Prostate gland (tissue), 2 donors: ENCODE measurements around the gene GALK1. TPM values are rescaled to one million over a fixed set of nuclear protein-coding genes. Genes with fewer than 3 reads are reported as not detected.
A peak's percentile ranks its signal among the peaks of the same experiment; 100 is the strongest.
"Not testable (repeated sequence)": the region's sequence is repeated elsewhere in the genome, so short reads cannot be mapped to it uniquely, and the experiment has no call there.

ENCODE experiments used
- DNase-seq: peaks from one replicate; pipeline ENCODE4 v3.0.0-alpha.2; 2019; ENCODE audit warnings: low spot score
- H3K27ac ChIP-seq, 2 donors: fragments of 200-600 bp; sonication (generic); 2 replicates each; pipeline ENCODE4 v1.5.1; 2017 to 2019
- H3K27me3 ChIP-seq: fragments of 200-600 bp; sonication (generic); replicated peaks from 2 replicates; pipeline ENCODE4 v1.5.1; 2019; ENCODE audit not compliant: insufficient read depth
- H3K36me3 ChIP-seq, 2 donors: fragments of 200-600 bp; sonication (generic); 1 replicate in 1 of 2; 2 replicates in 1 of 2; pipeline versions ENCODE4 v1.5.1 to v1.8.1; 2017 to 2019
- H3K4me1 ChIP-seq: fragments of 200-600 bp; sonication (generic); replicated peaks from 2 replicates; pipeline ENCODE4 v1.5.1; 2019
- H3K4me3 ChIP-seq, 2 donors: fragments of 200-600 bp; sonication (generic); 2 replicates each; pipeline ENCODE4 v1.5.1; 2017 to 2019
- H3K9me3 ChIP-seq: fragments of 200-600 bp; sonication (generic); 2 replicates; pipeline ENCODE4 v1.5.1; 2017
- CTCF ChIP-seq, 4 experiments: fragments of 200-600 bp in 2 of 4; fragments of 450-650 bp in 2 of 4; sonication (generic) in 2 of 4; IDR thresholded peaks; 1 replicate in 3 of 4; 2 replicates in 1 of 4; pipeline ENCODE4 v1.5.1; 2016 to 2019; ENCODE audit warnings: antibody characterized with exemption in 4 of 4, mild to moderate bottlenecking in 2 of 4, moderate library complexity in 2 of 4
- POLR2A ChIP-seq: fragments of 450-650 bp; IDR thresholded peaks from one replicate; pipeline ENCODE4 v1.6.1; 2016; ENCODE audit warnings: antibody characterized with exemption, mild to moderate bottlenecking
- POLR2AphosphoS5 ChIP-seq: sonication (generic); formaldehyde crosslinking; IDR thresholded peaks from one replicate; pipeline ENCODE4 v1.6.1; 2017; ENCODE audit warnings: antibody characterized with exemption
- WGBS: methylation state at CpG from one replicate; pipeline ENCODE4 v1.1.5; 2018; 5-methylcytosine and 5-hydroxymethylcytosine counted together
- intact Hi-C: fragments of 100-400 bp; cut with DNase I; formaldehyde crosslinking; loops from one replicate; pipeline ENCODE4 v1.14.2; 2022
- total RNA-seq, 2 donors: library from RNA; depleted of rRNA; stranded (reverse); fragments of >200 nt; gene quantifications; one replicate each; pipeline ENCODE4 v1.1.0, GENCODE V29; 2016

The GALK1 gene
- total RNA-seq, 2 donors from 2014 or later = 28.1 to 28.5 TPM

GRCh38 chr17:75763613-75764416 lies 1.2 kb downstream of the GALK1 start:
- H3K9me3 ChIP-seq = no peaks in the 10 kb centered on the region
- H3K4me3 ChIP-seq = peak overlapping the region; percentile 59 to 60
- H3K27ac ChIP-seq = peak overlapping the region; percentile 77 to 84
- 46% methylated on average over 14 of the region's 16 CpGs for WGBS
- no peaks in the 10 kb centered on the region for H3K27me3 ChIP-seq
- H3K36me3 ChIP-seq = no peaks in the 10 kb centered on the region
- no peaks in the 10 kb centered on the region for H3K4me1 ChIP-seq
- no peak for DNase-seq
- intact Hi-C loops = loop anchor here (5.0 kb wide), 1 partner anchor 128 kb away; no protein-coding TSS in a partner anchor
- TF ChIP-seq CTCF (IDR thresholded peaks at IDR 0.05) = no peak
- TF ChIP-seq POLR2AphosphoS5 = no peak
- TF ChIP-seq POLR2A = no peak

GRCh38 chr17:75763269-75763607 lies 1.8 kb downstream of the GALK1 start:
- Histone ChIP-seq H3K36me3 (no peaks in the 10 kb centered on the region), H3K9me3 (no peaks in the 10 kb centered on the region), H3K27ac (no peak overlapping the region), H3K4me3 (no peak overlapping the region), H3K27me3 (no peaks in the 10 kb centered on the region), H3K4me1 (no peaks in the 10 kb centered on the region)
- TF ChIP-seq POLR2AphosphoS5 (no peak), CTCF (IDR thresholded peaks at IDR 0.05) (no peak), POLR2A (no peak)
- 86% methylated on average over 3 of the region's 3 CpGs for WGBS
- DNase-seq = no peak
- intact Hi-C loops = loop anchor here (5.0 kb wide), 1 partner anchor 129 kb away; no protein-coding TSS in a partner anchor

DNA sequence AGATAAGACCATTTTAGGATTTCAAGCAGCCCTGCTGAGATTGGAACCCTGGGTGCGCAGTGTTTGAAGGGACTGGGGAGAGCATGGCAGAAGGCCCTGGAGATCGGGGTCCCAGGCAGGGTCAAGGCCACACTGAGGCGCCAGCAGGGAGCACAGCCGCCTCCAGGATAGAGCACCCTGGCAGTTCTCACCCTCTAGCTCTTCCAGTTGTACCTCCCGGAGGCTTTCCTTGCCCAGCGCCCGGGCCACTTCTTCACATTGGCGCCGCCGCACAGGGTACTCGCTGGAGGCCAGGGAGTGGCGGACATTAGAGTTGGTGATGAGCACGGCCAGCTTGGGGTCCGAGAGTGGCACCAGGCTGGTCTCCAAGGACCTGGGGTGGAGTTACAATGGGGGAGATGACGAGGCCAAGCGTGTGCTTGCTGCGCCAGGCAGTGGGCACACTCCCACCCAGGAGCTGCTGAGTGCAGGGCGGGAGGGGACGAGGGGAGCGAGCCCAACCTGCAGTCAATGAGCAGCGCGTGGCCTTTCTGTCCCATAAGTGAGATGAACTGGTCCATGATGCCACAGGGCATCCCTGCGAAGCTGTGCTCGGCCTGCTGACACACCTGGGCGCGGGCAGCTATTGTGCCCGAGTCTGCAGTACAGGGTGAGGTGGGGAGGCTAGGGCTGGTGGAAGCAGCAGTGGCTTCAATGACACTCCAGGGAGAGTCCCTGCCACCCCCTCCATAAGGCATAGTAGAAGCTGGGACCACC lies 2.3 kb downstream of the GALK1 start:
- 92% methylated on average over 27 of the region's 27 CpGs for WGBS
- H3K4me1 ChIP-seq = no peaks in the 10 kb centered on the region
- TF ChIP-seq POLR2AphosphoS5 = no peak
- H3K27me3 ChIP-seq = no peaks in the 10 kb centered on the region
- H3K36me3 ChIP-seq = no peaks in the 10 kb centered on the region
- H3K27ac ChIP-seq = no peak overlapping the region
- H3K9me3 ChIP-seq = no peaks in the 10 kb centered on the region
- intact Hi-C loops = loop anchor here (5.0 kb wide), 1 partner anchor 130 kb away; no protein-coding TSS in a partner anchor
- no peak overlapping the region for H3K4me3 ChIP-seq
- no peak for DNase-seq

DNA sequence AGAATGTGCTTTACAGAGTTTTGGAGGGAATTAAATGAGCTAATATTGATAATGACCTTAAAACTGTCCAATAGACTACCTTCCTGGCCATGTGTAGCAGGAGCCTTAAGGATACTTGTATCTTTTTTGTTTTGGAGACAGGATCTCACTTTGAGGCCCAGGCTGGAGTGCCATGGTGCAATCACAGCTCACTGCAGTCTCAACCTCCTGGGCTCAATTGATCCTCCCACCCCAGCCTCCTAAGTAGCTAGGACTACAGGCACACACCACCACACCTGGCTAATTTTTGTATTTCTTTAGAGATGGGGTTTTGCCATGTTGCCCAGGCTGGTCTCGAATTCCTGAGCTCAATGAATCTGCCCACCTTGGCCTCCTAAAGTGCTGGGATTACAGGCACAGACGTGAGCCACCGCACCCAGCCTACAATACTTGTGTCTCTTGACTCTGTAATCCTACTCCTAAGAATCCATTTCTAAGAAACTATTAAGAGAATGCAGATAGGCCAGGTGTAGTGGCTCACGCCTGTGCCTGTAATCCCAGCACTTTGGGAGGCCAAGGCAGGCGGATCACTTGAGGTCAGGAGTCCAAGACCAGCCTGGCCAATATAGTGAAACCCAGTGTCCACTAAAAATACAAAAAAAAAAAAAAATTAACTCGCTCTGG lies 4.9 kb downstream of the GALK1 start:
- peak overlapping the region in 1 of 2 donors; percentile 48 for H3K27ac ChIP-seq
- not testable (repeated sequence) for H3K4me1 ChIP-seq, H3K36me3 ChIP-seq, DNase-seq, H3K4me3 ChIP-seq, H3K9me3 ChIP-seq, H3K27me3 ChIP-seq
- intact Hi-C loops = loop anchor here (5.0 kb wide), 1 partner anchor 132 kb away; no protein-coding TSS in a partner anchor
- 94% methylated on average over 6 of the region's 6 CpGs for WGBS

- H3K36me3 ChIP-seq = no peaks in the 10 kb centered on the region
- intact Hi-C loops = no loop called here
- H3K9me3 ChIP-seq = no peaks in the 10 kb centered on the region
- peak overlapping the region in 1 of 2 donors; percentile 48 for H3K27ac ChIP-seq
- peak; percentile 43 for DNase-seq
- TF ChIP-seq POLR2A (no peak), POLR2AphosphoS5 (peak; percentile 37)
- H3K27me3 ChIP-seq = no peaks in the 10 kb centered on the region
- WGBS = 48% methylated on average over 3 of the region's 3 CpGs
- H3K4me1 ChIP-seq = no peaks in the 10 kb centered on the region
- no peak overlapping the region for H3K4me3 ChIP-seq
These were observed 5.5 kb downstream of the GALK1 start for GRCh38 chr17:75759457-75759856.
